ENCODE results near the gene RBL2.
"Not testable (repeated sequence)": the region's sequence is repeated elsewhere in the genome, so short reads cannot be mapped to it uniquely, and the experiment has no call there.

Gene RBL2, protein sequence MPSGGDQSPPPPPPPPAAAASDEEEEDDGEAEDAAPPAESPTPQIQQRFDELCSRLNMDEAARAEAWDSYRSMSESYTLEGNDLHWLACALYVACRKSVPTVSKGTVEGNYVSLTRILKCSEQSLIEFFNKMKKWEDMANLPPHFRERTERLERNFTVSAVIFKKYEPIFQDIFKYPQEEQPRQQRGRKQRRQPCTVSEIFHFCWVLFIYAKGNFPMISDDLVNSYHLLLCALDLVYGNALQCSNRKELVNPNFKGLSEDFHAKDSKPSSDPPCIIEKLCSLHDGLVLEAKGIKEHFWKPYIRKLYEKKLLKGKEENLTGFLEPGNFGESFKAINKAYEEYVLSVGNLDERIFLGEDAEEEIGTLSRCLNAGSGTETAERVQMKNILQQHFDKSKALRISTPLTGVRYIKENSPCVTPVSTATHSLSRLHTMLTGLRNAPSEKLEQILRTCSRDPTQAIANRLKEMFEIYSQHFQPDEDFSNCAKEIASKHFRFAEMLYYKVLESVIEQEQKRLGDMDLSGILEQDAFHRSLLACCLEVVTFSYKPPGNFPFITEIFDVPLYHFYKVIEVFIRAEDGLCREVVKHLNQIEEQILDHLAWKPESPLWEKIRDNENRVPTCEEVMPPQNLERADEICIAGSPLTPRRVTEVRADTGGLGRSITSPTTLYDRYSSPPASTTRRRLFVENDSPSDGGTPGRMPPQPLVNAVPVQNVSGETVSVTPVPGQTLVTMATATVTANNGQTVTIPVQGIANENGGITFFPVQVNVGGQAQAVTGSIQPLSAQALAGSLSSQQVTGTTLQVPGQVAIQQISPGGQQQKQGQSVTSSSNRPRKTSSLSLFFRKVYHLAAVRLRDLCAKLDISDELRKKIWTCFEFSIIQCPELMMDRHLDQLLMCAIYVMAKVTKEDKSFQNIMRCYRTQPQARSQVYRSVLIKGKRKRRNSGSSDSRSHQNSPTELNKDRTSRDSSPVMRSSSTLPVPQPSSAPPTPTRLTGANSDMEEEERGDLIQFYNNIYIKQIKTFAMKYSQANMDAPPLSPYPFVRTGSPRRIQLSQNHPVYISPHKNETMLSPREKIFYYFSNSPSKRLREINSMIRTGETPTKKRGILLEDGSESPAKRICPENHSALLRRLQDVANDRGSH

DNA sequence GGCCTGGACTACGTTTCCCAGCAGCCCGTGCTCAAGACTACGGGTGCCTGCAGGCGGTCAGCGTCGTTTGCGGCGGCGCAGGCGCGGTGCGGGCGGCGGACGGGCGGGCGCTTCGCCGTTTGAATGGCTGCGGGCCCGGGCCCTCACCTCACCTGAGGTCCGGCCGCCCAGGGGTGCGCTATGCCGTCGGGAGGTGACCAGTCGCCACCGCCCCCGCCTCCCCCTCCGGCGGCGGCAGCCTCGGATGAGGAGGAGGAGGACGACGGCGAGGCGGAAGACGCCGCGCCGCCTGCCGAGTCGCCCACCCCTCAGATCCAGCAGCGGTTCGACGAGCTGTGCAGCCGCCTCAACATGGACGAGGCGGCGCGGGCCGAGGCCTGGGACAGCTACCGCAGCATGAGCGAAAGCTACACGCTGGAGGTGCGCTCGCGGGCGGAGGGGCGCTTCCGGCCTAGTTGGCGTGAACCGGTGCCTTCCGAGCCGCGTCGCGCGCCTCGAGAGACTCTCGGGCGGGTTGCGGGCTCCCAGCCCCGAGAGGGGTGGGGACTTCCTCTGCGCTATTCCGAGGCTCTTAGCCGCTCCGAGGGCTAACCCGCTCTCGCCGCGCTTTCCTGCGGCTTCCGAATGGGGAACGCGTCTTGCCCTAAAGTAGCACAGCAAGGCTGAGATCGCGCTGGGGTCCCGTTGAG lies at the start of gene RBL2:
RBL2 (plus strand) TSS at position 95 of the 689 bp plus-strand sequence; CDS start at position 181, 86 bp downstream.
- DNase-seq: peak; percentile 90

DNA sequence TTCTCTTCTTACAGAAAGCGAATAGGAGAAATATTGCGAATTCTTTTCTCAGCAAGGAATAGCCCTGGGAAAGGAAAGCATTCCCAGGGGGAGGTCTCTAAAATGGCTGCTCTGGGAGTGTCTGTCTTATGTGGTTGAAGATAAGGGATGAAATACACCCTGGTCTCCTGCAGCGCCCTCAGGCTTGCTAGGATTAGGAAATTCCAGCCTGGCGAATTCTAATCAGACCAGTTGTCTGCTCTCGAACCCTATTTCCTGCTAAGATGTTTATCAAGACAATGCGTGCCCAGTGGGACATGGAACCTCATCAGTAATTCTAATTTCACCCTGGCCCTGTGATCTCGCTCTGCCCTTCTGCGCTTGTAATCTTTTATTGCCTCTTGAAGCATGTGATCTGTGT lies 49.7 kb upstream of the RBL2 start:
- not testable (repeated sequence) for DNase-seq

DNA sequence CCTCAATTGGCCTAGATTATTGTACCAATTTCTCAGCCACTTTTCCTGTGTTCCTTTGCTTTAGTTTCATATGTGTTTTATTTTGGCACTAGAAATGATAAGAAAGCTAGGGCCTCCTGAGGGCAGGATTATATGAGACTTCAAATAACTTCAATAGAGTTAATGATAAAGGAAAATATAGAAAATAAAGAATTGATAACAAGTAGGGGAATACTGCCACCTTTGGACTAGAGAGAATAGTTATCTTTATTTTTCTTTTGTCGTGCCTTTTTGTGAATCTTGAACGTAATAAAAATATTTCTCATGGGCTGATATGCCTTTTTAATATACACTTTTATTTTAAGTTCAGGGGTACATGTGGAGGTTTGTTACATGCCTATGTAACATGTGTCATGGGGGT lies 29.3 kb upstream of the RBL2 start:
- DNase-seq: no peak

DNA sequence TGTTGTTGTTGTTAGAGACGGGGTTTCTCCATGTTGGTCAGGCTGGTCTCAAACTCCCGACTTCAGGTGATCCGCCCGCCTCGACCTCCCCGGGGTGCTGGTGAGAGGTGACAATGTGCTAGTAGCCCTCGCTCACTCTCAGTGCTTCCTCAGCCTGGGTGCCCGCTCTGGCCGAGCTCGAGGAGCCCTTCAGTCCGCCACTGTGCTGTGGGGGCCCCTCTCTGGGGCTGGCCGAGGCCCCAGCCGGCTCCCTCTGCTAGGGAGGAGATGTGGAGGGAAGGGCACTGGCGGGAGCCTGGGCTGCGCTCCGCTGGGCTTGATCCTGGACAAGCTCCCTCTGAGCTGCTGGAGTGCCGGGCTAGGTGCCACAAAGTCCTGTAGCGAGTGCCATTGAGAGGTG lies 21.7 kb upstream of the RBL2 start:
- DNase-seq: no peak

DNA sequence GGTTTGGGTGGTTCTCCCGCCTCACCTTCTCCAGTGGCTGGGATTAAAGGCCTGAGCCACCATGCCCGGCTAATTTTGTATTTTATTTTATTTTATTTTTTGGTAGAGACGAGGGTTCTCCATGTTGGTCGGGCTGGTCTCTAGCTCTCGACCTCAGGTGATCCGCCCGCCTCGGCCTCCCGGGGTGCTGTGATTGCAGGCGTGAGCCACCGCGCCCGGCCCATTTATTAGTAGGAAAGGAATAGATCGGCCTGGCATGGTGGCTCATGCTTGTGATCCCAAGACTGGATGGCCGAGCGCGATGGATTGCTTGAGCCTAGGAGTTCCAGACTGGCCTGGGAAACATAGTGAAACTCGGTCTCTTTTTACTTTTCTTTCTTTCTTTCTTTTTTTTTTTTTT lies 20.4 kb upstream of the RBL2 start:
- DNase-seq: no peak

DNA sequence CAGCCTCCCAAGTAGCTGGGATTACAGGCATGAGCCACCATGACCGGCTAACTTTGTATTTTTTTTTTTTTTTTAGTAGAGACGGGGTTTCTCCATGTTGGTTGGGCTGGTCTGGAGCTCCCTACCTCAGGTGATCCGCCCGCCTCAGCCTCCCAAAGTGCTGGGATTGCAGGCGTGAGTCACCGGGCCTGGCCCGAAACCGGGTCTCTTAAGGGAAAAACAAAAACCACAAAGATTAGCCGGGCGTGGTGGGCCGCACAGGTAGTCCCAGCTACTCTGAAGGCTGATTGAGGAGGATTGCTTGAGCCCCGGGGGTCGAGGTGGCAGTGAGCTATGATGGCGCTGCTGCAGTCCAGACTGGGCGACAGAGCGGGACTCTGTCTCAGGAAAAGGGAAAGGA lies 19.9 kb upstream of the RBL2 start:
- DNase-seq: no peak

DNA sequence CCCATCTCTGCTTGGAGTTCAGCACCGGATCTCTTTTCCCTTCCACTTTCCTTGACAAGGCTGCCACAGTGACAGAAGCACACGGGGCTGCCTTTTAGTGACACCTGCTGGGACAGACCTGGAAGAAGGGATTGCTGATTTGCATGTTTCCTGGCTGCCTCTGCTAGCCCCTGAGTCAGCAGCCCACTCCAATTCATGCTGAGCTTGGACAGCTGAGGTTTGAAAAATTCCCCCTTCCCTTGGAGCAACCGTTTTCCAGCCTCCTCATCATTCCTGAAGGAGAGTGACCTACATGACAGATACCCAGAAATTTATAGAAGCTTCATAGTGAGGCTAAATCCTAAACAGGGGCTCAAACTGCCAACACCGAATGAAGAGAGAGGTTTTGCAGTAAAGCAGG lies 18.8 kb upstream of the RBL2 start:
- DNase-seq: no peak

DNA sequence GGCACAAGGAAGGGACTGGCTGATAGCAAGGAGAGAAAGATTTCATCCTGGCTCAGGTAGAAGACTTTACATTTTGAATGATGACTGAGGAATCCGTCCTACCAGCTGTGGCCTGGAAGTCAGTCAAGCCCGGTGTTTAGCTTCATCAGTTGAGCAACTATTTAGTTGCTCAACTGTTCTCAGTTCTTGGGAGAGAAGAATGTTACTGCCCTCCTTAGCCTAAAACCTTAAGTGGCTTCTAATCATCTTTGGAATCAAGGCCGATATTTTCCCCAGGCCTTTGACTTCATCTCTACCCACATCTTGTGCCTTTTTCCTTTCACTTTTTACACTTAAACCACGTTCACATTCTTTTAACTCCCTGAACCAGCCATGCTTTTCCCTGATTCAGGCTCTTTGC lies 17.3 kb upstream of the RBL2 start:
- DNase-seq: no peak

DNA sequence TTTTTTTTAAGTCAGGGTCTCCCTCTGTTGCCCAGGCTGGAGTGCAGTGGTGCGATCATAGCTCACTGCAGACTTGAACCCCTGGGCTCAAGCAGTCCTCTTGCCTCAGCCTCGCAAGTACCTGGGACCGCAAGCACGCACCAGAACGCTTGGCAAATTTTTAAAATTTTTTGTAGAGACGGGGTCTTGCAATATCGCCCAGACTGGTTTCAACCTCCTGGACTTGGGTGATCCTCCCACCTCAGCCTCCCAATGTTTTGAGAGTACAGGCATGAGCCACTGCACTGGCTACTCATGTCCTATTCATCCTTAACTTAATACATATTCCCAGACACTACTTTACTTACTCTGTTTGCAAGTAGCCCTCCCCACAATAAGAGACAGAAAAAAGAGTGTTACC lies 16.3 kb upstream of the RBL2 start:
- DNase-seq: no peak

DNA sequence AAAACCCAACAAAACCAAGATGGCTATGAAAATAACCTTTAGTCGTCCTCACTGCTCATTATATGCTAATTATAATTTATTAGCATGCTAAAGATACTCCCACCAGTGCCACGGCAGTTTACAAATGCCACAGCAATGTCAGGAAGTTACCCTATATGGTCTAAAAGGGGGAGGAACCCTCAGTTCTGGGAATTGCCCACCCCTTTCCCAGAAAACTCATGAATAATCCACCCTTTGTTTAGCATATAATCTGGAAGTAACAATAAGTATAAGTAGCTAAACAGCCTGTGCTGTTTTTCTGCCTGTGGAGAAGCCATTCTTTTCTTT lies 14.9 kb upstream of the RBL2 start:
- DNase-seq: not testable (repeated sequence)

DNA sequence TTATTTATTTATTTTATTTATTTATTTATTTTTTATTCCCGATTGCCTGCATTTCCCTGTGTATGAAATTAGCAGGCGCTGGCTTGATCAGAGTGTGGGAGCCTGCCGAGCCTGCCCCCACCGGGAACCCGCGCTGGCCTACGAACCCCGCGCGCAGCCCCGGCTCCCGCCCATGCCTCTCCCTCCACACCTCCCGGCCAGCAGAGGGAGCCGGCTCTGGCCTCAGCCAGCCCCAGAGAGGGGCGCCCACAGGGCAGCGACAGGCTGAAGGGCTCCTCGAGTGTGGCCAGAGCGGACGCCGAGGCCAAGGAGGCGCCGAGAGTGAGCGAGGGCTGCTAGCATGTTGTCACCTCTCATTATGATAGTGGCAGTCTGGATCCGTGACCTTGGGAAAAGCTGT lies 13.0 kb upstream of the RBL2 start:
- DNase-seq: no peak

DNA sequence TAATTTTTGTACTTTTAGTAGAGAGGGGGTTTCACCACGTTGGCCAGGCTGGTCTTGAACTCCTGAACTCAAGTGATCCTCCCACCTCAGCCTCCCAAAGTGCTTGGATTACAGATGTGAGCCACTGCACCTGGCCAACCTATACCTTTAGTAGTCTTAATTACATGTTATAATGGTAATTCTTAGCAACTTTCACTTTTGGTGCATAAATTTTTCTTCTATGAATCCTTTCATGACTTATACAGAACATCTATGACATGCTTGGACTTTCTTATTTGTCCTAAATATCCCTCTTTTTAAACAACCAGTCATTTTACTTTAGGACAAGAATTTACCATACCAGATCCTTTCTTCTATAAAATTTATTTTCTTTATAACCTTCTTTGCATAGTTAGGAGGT lies 10.3 kb upstream of the RBL2 start:
- DNase-seq: not testable (repeated sequence)

DNA sequence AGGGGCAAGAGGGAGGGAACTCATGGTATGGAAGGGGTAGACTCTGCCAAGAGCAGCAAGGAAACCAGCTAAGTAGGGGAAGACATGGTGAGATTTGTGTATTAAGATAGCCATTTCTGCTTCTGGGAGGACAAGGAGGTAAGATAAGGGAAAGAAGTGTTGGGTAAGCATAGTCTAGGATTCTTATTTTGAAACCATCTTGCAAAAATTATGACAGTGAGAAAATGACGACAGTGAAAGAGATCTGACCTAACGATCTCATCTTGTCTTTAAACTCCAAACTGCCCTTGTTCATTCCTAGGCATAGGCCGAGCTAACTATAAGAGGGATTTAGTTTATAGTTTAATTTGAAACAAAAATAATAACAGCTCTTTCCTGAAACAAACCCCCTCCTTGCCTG lies 5.6 kb upstream of the RBL2 start:
- no peak for DNase-seq

DNA sequence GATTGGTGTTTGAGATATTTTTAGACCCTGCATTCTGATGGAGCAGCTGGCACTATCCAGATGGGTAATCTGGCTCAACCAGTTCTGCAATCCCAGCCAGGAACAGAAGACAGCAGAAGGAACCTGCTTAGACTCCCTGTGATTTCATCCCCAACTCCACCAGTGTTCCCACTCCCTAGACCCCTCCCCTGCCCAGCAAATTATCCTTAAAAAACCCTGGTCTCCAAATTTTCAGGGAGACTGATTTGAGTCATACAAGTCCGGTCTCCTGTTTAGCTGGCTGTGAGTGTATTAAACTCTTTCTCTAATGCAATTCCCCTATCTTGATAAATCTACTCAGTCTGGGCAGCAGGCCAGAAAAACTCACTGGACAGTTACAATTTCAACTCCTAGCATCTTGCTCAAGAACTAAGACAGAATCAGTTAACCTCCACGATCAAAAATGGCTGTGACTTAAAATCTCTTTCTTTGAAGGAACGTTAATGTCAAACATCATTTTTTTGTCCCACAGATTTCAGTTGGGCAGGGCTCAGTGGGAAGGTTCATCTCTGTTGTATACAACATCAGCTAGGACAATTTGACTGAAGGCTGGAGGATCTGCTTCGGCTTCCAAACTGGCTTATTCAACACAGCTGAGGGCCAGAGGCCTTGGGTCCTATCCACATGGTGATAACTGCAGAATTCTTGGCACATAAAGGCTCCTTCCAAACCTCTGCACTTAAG lies 4.9 kb upstream of the RBL2 start:
- DNase-seq: no peak

DNA sequence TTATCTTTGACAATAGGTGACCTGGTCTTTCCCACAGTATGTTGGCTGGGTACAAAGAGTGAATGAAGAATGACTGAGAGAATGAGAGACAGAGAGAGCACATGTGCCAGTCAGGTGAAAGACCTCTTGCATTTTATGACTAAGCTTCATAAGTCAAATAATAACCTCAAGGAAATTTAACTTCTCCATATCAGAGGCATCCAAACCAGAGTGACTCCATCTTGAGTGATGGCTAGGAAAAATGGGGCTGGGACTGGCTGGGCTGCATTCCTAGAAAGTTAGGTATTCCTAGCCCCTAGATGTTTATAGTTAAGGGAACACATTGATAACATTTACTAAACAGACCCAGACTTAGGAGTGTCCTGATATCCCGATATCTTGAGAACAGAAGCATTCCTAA lies 3.9 kb upstream of the RBL2 start:
- DNase-seq: no peak

DNA sequence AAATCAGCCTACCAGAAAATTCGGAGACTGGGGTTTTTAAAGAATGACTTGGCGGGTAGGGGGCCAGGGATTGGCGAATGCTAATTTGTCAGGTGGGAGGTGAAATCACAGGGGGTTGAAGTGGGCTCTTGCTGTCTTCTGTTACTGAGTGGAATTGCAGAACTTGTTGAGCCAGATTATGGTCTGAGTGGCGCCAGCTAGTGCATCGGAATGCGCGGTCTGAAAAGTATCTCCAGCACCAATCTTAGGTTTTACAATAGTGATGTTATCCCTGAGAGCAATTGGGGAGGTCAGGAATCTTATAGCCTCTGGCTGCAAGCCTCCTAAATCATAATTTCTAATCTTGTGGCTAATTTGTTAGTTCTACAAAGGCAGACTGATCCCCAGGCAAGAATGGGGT lies 762 bp upstream of the RBL2 start:
- no peak for DNase-seq

DNA sequence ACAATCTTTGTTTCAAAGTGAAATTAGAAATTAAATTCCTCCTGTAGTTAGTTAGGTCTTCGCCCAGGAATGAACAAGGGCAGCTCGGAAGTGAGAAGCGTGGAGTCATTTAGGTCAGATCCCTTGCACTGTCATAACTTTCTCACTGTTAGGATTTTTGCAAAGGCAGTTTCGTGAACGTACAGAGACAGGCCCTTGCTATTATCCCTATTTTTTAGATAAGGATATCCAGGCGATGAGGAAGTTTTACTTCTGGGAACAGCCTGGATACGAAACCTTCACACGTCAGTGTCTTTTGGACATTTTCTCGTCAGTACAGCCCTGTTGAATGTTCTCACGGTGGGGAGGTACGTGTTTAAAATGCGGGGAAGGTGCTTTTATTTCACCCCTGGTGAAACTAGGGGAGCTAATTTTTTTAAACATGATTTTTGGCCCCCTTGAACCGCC lies 318 bp upstream of the RBL2 start:
- DNase-seq: no peak

DNA sequence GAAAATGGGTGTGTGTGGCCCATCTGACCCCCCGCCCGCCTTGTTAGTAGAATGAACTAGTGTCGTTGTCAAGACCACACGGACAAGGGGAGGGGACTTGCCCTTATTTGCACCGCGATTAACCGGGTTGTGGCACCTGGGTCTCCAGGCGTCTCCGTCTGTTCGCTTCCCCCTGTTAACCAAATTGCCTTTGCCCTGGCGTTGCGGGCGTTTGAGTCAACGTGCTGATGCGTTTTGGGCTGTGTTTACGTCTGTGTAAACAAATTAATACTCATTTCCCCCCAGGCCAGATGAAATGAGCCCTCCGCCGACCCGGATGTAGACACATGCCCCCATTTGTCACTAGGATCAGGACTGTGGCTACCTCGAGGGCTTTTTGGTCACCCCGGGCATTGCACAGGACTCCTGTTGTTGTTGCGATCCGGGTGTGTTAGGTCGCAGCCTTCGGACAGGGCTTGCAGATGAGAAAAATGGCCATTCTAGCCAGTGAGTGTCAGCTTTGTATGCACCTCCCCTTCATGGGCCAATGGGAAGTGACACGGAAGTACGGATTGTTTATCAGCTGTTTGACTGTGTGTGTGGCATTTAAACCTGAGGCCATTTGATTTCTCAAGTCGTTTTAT lies 906 bp downstream of the RBL2 start:
- DNase-seq: peak; percentile 84

DNA sequence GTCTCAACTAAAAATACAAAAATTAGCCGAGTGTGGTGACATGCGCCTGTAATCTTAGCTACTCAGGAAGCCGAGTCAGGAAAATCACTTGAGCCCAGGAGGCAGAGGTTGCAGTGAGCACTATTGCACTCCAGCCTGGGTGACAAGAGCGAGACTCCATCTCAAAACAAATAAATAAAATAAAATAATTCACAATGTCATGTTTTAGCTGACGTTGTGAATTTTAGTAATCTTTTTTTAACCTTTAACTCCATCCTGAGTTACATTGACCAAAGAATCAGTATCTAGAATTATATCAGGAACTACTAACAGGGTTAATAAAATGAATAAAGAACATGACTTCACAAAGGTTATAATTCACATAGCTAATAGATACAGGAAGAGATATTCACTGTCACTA lies 5.9 kb downstream of the RBL2 start:
- DNase-seq: no peak

DNA sequence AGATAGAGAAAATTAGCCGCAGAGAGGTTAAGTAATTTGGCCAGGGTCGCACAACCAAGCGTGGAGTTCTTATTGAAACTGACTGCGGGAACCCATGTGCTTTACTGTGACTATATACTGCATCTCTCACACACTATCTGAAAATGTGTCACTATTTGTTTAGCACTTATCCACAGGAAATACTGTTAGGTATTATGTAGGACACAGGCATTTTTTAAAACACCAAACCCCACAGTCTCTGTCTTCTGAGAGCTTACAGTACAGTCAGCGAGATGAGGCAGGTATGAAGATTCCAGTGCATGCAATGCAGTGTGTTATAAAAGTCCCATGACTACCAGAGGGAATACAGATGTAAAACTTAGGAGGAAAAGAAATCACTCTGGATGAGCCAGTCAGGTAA lies 11.3 kb downstream of the RBL2 start:
- DNase-seq: no peak

DNA sequence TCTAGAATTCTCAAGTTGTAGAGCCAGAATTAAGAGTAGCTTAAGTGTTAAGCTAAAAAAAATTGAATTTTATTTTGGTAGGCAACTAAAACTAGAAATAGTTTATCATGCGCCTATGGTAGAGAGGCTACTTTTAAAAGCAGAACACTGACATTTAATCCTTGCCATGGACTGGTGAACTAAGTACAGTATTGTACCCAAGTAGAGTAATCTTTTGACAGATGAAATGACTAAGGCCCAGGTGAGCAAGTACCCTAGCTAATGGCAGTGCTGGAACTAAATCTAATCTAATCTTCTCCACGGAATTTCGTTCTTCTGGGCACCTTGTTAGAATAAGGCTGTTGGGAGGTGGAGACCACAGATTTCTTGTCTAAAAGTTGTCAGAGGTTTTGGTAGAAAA lies 11.8 kb downstream of the RBL2 start:
- DNase-seq: no peak

Measured in activated CD4-positive, alpha-beta T cell treated with anti-CD3 and anti-CD28 coated beads, Interleukin-10, Interleukin-2, amounts not matched to agents 100 ng/mL and 50 ng/mL, durations not matched to agents 16 hours and 8 hours (primary cell).